ENCODE measurements around the gene ENTPD7. TPM values are rescaled to one million over a fixed set of nuclear protein-coding genes. Genes with fewer than 3 reads are reported as not detected.

ENTPD7 gene
- total RNA-seq, 2 donors from 2014 or later, result 9.0 to 10.9 TPM

Other genes with a start within 250 kb of the ENTPD7 start
- 10 to 100 TPM; 42.5 to 44.4 TPM for gene GOT1, start 228.9 kb upstream of the ENTPD7 start, total RNA-seq
- not detected for gene NKX2-3, start 126.6 kb upstream of the ENTPD7 start, total RNA-seq
- 10 to 100 TPM; 43.4 to 58.7 TPM for gene SLC25A28, start 39.1 kb upstream of the ENTPD7 start, total RNA-seq
- gene COX15, start 72.6 kb downstream of the ENTPD7 start, total RNA-seq, result 10 to 100 TPM; 26.1 to 31.9 TPM
- 10 to 100 TPM; 25.0 to 29.5 TPM for gene CUTC, start 72.7 kb downstream of the ENTPD7 start, total RNA-seq
- 1 to 10 TPM; 1.5 to 3.4 TPM for gene ABCC2, start 123.1 kb downstream of the ENTPD7 start, total RNA-seq